Pancreas (tissue), 10 donors: ENCODE data around the gene NEK6. TPM values are rescaled to one million over a fixed set of nuclear protein-coding genes. Genes with fewer than 3 reads are reported as not detected.

Experiments
- ATAC-seq, 4 donors: fragments of 200-7000 bp; cut with Tn5 transposase; one replicate each; pipeline versions ENCODE4 v1.8.0 to v1.9.1; 2020; ENCODE audit warnings: mild to moderate bottlenecking in 4 of 4, moderate library complexity in 4 of 4
- DNase-seq, 6 donors: peaks; one replicate each; pipeline ENCODE4 v3.0.0-alpha.2; 2020
- FAIRE-seq: peaks from 2 replicates; lab custom pipeline; 2012; peaks lifted over from hg19 to GRCh38; lab: Jason Lieb, UNC
- H3K27ac ChIP-seq, 4 donors: fragments of 200-600 bp; sonication (generic); 1 replicate in 3 of 4; 2 replicates in 1 of 4; pipeline versions ENCODE4 v1.5.0 to v1.8.0; 2020
- H3K27me3 ChIP-seq, 4 donors: fragments of 200-600 bp; one replicate each; pipeline ENCODE4 v1.8.0; 2021
- H3K36me3 ChIP-seq, 3 donors: fragments of 200-600 bp; sonication (generic) in 1 of 3; one replicate each; pipeline versions ENCODE4 v1.5.0 to v1.8.0; 2020 to 2021
- H3K4me1 ChIP-seq, 3 donors: fragments of 200-600 bp; one replicate each; pipeline ENCODE4 v1.8.0; 2021
- H3K4me3 ChIP-seq, 4 donors: fragments of 200-600 bp; sonication (generic) in 2 of 4; one replicate each; pipeline versions ENCODE4 v1.5.0 to v1.8.0; 2020 to 2021
- H3K9me3 ChIP-seq, 4 donors: fragments of 200-600 bp; one replicate each; pipeline ENCODE4 v1.8.0; 2021
- CTCF ChIP-seq, 4 donors: fragments of 200-600 bp; sonication (generic) in 3 of 4; IDR thresholded peaks; one replicate each; pipeline versions ENCODE4 v1.5.0 to v1.8.0; 2021; ENCODE audit warnings: antibody characterized with exemption in 4 of 4
- WGBS, 2 donors: extraction: QIAGEN DNeasy Blood & Tissue Kit; methylation state at CpG; one replicate each; pipeline ENCODE4 v1.1.7; 2013; 5-methylcytosine and 5-hydroxymethylcytosine counted together
- intact Hi-C, 3 donors: fragments of 100-400 bp; cut with DNase I; formaldehyde crosslinking; loops; one replicate each; pipeline versions ENCODE4 v1.11.1 to v1.14.2; 2022
- polyA plus RNA-seq, 2 donors: library from polyadenylated mRNA; stranded (reverse); fragments of 200-250 nt; gene quantifications; one replicate each; pipeline ENCODE4 v1.2.3, GENCODE V29; 2013
- total RNA-seq, 6 donors: library from RNA; stranded (reverse); fragmentation: NEBNext Ultra II Directional in 4 of 6; extraction: Animal tissue kit (Norgen Biotek cat#: 25700) in 4 of 6; gene quantifications; one replicate each; pipeline versions ENCODE4 v1.2.1 to v1.2.4, GENCODE V29; 2021 to 2023
- donor health status: healthy with polysubstance abuse.
- donor health status: DM: no; HTN: no; CAD: no; lungs with moderate emphysema.
- donor health status: DM: no; HTN: no; CAD: no.
- donor health status: control.
- donor health status: control.
- donor health status: Bipolar disorder and iron deficiency.
- donor health status: DM: yes; HTN: yes; CAD: no.
- donor health status: DM: no; HTN: no; CAD: no.
- donor health status: DM: no; HTN: no; CAD: no.
- donor health status: DM: yes; HTN: yes; CAD: no.

Gene NEK6
- total and polyA plus RNA-seq, 8 donors = 7.8 to 67.0 (median 29.7) TPM

DNA sequence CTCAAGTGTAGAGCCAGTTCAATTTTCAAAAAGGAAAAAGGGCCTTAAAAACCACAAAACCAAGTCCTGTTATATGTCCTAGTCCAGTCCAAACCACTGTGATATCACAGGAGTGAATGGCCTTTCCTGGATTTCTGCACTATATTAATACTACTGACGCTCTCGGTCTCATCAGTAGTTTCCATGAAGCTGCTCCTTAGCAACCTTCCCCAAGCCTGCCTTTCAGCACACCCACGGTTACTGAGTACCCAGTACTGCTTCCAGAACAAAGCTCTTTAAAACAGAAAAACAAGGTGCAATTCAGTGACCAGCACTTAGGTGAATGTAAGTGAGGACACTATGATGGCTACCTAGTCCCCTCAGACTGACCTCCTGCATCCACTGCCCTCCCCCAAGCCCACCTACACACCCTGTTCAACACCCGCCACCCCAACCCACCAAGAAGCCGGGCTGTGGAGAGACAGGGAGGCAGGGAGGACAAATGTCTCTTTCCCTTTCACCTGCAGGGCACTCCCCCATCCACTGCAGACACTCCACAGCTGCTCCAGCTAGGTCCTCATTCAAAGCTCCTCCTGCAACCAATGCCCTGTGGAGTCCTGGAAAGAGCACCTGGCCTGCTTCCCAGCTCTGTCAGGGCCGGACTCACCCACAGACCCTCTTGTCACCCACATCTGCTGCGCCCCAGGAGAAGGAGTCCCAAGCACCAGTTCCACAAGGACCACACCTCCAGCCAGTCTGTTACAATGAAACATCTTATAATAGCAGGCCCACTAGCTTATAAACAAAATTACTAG is 131.6 kb downstream of the NEK6 start:
- no peak for TF ChIP-seq CTCF (IDR thresholded peaks at IDR 0.05)
- peak in 3 of 4 donors; percentile 15 to 57 (median 24) for ATAC-seq
- DNase-seq = no peak
- Histone ChIP-seq H3K27me3 (no peaks in the 10 kb centered on the region), H3K4me1 (peaks cover 22 to 63% (median 40%) of the 10 kb centered on the region in 3 donors), H3K9me3 (no peaks in the 10 kb centered on the region), H3K4me3 (no peak overlapping the region), H3K36me3 (no peaks in the 10 kb centered on the region), H3K27ac (no peak overlapping the region)
- no peak for FAIRE-seq
- intact Hi-C loops = loop anchor here in 1 of 3 donors (10.0 kb wide), 1 partner anchor 265 kb away; no protein-coding TSS in a partner anchor
- WGBS, 2 donors = 62 to 65% methylated on average over 7 of the region's 7 CpGs

GRCh38 chr9:124390794-124391658 is 133.3 kb downstream of the NEK6 start:
- ATAC-seq (peak; percentile 32 to 66 (median 40)), DNase-seq (no peak), FAIRE-seq (no peak)
- 26 to 27% methylated on average over 9 of the region's 9 CpGs for WGBS, 2 donors
- H3K4me1 ChIP-seq = peaks cover 14 to 47% (median 32%) of the 10 kb centered on the region in 3 donors
- no peak overlapping the region for H3K27ac ChIP-seq
- no peaks in the 10 kb centered on the region for H3K9me3 ChIP-seq
- no peaks in the 10 kb centered on the region for H3K27me3 ChIP-seq
- no peak overlapping the region for H3K4me3 ChIP-seq
- no peak for TF ChIP-seq CTCF (IDR thresholded peaks at IDR 0.05)
- intact Hi-C loops = no loop called here
- no peaks in the 10 kb centered on the region for H3K36me3 ChIP-seq

DNA sequence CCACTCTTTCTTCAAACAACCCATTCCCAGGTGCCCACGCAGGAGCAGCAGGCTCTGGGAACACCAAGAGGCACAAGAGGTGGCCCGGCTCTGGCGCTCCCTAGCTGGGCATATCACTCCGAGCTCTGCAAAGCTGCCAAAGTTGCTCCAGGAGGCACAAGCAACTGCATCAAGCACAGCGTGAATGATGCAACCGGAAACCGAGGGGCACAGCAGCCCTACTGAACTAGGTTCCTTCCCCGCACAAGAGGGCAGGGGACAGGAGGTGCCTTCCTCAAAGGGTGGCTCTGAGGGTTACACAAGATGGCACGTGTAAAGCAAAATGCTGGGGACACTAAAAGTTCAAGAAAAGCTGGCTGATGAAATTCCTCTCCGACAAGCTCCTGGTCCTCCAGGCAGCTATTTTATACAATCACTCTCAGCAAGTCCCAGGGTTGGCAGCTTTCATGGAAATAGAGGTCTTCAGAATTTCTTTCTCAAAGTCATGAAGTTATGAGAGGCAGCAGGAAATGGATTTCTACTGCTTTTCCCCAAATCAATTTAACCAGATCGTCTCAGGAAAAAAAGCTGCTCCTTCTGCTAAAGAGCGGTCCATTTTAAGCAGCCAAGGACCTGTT is 134.6 kb downstream of the NEK6 start:
- no peak for TF ChIP-seq CTCF (IDR thresholded peaks at IDR 0.05)
- H3K4me3 ChIP-seq = no peak overlapping the region
- ATAC-seq = no peak
- no peaks in the 10 kb centered on the region for H3K27me3 ChIP-seq
- no peak for DNase-seq
- peaks cover 0 to 7% (median 0%) of the 10 kb centered on the region in 3 donors for H3K36me3 ChIP-seq
- no peak for FAIRE-seq
- 84% methylated on average over 12 of the region's 12 CpGs for WGBS, 2 donors
- H3K9me3 ChIP-seq = no peaks in the 10 kb centered on the region
- H3K27ac ChIP-seq = no peak overlapping the region
- intact Hi-C loops = no loop called here
- peaks cover 14 to 39% (median 25%) of the 10 kb centered on the region in 3 donors for H3K4me1 ChIP-seq

DNA sequence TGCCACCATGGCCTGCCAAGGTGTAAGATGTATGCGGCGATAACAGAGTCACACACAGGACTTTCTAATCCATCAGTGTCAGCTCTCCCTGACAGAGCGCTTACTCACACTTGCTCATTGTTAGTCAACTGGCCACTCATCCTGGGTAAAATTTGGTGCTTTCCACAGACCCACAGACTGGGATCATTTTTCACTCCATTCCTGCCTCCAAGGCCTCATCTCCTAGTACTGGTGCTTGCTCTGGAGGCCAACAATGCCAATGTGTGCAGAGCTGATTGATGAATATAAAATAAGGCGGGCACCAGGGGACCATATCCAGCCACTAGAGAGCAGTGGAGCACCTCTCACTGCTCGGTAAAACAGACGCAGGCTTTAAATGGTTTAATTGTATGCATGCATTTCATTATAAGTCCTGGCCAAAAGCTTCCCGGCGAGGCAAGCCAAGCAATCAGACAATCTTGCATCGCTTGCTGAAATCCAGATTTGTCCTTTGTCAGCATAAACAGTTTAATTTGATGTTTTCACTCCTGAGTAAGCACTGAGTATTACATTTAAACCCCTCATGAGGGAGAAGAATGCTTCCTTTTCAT is 135.2 kb downstream of the NEK6 start:
- no peaks in the 10 kb centered on the region for H3K9me3 ChIP-seq
- TF ChIP-seq CTCF (IDR thresholded peaks at IDR 0.05) = peak in 1 of 4 donors; percentile 13
- 59 to 64% methylated on average over 9 of the region's 9 CpGs for WGBS, 2 donors
- DNase-seq (no peak), ATAC-seq (peak in 3 of 4 donors; percentile 63 to 69 (median 69)), FAIRE-seq (no peak)
- H3K36me3 ChIP-seq = peaks cover 0 to 7% (median 0%) of the 10 kb centered on the region in 3 donors
- H3K27me3 ChIP-seq = no peaks in the 10 kb centered on the region
- H3K4me1 ChIP-seq = peaks cover 12 to 34% (median 23%) of the 10 kb centered on the region in 3 donors
- no peak overlapping the region for H3K4me3 ChIP-seq
- no peak overlapping the region for H3K27ac ChIP-seq
- intact Hi-C loops = no loop called here
